NCI-H1092 (cell line): ENCODE results near the gene NTNG1.
A peak's percentile ranks its signal among the peaks of the same experiment; 100 is the strongest.
"Not testable (repeated sequence)": the region's sequence is repeated elsewhere in the genome, so short reads cannot be mapped to it uniquely, and the experiment has no call there.

Source experiments
- DNase-seq: peaks from one replicate; lab custom pipeline; 2025; lab: John Stamatoyannopoulos, UW

Gene NTNG1

GRCh38 chr1:107140703-107141490 lies at the start of gene NTNG1:
NTNG1 (plus strand) TSS chr1:107141039.
- DNase-seq: no peak

DNA sequence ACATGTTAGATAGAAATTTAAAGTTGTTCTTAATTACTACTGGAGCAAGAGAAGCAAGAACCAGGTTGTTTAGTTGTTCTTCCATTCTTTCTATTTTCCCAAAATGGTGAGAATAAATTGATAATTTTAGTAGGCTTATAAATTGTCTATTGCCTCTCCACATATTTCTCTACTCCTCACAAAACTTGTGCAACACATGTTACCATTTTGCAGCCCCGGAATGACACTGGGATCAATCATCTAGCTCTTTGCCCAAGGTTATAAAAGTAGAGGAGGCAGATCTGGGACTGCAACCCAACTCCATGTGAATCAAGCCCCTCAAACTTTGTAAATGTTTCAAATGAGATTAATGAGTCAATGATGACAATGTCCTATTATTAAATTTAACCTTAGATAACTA lies 49.4 kb upstream of the NTNG1 start:
- DNase-seq: no peak

DNA sequence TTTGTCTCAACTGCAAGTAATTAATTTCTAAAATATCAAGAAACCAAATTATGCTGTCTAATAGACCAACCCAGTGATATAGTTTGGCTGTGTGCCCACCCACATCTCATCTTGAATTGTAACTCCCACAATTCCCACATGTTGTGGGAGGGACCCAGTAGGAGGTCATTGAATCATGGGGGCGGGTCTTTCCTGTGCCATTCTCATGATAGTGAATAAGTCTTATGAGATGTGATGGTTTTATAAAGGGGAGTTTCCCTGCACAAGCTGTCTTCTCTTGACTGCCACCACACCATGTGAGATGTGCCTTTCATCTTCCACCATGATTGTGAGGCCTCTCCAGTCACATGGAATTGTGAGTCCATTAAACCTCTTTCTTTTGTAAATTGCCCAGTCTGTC lies 47.4 kb upstream of the NTNG1 start:
- DNase-seq: not testable (repeated sequence)

DNA sequence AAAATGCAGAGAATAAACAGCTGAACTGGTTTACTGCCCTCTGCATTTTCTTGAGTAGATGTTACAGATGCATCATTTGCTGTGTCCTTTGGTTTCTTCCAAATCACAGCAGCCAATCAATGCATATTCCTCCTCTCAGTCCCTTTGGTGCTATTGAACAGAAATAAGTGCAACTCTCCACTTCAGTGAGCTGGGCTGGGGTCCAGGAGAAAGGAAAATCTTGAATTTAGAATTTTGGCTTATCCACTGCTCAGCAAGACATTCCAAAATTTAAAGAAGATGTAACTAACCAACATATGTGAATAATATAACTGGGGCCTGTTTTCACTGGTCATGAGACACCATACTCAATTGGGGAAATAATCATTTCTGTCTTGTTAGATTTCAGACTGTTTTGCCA lies 45.2 kb upstream of the NTNG1 start:
- DNase-seq: no peak

DNA sequence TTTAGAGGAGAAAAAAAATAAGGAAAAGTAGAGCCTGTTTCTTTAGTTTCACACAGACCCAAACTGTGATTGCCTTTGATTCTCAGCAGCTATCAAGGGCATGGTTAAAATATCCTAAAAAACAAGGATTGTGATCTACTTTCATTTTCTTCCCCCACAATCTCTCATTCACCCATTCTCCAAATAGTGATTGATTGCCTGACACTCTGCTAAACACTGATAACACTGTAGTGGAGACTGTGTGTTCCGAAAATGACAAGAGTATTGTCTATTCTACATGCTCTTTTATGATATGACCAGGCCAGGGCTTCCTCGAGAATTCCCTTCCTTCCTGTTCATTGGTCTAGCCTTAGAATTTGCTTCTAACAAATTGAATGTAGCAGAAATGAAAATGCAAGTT lies 44.1 kb upstream of the NTNG1 start:
- no peak for DNase-seq

GRCh38 chr1:107098961-107099360 lies 41.9 kb upstream of the NTNG1 start:
- DNase-seq: no peak

DNA sequence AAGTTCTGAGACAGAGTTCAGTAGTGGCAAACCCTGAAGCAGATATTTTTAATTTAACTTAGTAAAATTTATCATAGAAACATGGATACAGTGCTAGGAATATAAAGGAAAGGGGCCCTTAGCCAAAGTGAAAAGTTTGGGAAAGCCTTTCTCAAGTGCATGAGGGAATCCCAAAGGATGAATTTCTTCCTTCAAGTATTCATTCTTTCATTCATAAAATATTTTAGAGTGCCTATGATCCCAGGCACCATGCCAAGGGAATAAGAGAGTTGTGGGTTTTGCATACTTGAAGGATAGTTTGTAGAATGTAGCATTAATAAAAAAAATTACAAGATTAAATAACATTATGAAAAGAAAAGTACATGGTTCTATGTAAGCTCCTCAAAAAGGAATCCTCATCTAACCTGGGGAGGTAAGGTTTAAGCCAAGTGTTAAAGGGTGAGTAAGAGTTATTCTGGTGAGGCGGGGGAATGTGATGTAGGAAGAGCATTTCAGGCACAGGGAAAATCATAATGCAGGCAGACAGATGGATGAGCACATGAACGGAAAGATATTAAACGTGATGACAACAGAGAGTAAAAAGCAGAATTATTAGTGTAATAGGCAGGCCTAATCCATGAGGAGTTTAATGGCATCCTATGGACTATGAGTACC lies 40.4 kb upstream of the NTNG1 start:
- no peak for DNase-seq

DNA sequence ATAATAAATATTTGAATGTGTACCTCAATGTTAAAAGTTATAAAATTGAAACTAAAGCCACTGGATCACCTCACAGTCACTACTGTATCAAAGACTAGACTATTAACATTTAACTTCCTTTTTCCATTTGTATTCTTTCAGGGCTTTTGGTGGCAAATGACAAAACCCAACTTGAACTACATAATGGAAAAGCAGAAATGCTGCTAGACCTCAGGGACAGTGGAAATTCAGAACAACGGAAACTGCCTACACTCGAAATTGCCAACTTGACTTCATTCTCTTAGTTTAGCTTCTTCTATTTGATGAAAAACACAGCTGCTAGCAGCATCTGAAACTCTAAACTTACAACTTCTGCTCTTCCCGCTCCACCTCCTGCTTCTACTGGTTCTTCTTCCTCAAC lies 34.9 kb upstream of the NTNG1 start:
- no peak for DNase-seq

- no peak for DNase-seq
Observed at GRCh38 chr1:107110326-107110725, 30.5 kb upstream of the NTNG1 start.

DNA sequence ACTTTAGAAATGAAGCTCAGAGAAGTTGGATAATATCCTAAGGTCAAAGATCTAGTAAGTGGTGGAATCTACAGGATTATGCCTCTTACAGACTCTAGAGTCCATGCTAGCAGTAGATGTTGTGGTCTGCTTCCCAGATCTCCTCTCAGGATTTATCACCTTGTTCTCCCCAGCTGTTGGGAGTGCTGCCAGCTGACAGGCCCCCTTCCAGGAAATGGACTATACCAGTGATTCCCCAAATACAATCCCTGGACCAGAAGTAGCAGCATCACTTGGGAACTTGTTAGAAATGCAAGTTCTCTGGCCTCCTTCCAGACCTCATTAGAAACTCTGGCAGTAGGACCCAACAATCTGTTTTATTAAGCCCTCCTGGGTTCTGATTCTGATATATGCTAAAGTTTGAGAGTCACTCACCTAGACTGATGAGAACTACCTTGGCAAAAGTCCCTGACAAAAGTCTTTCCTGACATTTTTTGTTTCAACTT lies 24.5 kb upstream of the NTNG1 start:
- DNase-seq: no peak

DNA sequence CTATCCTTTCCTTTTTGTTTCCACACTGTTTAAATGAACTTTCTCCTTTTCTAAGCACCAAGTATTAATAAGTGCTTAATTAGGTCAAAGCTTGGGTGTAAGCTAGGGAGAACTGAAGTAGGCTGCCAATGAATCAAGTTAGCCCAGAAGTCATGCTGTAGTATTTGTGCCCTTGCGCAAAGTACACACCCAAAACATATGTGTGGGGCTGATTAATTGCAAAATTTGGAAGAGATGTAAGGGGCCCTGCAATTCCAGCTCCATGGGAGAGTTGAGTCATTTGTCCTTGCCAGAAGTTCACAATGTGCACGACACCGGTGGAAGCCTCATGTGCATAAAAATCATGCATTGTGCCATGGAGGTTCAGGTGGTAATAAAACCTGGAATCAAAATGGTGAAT lies 18.6 kb upstream of the NTNG1 start:
- DNase-seq: no peak

DNA sequence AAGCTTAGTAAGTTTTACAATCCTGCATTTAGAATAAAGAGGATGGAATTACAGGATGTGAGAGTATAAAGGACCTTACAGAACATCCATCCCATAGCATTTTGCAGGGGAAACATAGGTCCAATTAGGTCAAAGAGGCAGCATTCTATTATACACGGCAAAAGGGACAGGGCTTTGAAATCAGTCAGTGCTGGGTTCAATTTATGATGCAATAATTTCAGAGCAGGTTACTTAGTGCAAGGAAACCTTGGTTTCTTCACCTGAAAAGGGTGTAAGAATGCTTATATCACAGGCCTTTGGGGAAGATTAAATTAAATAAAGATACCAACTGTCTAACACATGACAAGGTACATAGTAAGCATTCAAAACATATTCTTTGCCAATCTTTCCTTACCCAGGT lies 17.1 kb upstream of the NTNG1 start:
- no peak for DNase-seq

DNA sequence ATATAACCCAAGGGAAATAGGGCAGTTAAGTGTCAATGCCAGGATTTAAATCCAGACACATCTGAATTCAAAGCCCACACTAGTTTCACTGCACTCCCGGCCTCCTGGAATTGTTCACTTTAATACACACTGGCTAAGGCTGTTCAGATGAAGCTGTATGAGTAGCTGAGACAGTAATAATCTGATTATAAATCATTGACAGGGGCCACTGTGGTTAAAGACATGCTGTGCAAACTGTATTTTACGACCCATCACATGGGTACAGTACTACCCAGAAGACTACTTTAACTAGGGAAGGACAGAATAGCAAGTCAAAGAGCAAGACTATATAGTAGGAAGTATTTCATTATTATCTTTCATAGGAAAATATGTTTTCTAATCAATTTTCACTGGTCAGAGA lies 16.1 kb upstream of the NTNG1 start:
- DNase-seq: no peak

GRCh38 chr1:107132195-107132594 lies 8.6 kb upstream of the NTNG1 start:
- no peak for DNase-seq

DNA sequence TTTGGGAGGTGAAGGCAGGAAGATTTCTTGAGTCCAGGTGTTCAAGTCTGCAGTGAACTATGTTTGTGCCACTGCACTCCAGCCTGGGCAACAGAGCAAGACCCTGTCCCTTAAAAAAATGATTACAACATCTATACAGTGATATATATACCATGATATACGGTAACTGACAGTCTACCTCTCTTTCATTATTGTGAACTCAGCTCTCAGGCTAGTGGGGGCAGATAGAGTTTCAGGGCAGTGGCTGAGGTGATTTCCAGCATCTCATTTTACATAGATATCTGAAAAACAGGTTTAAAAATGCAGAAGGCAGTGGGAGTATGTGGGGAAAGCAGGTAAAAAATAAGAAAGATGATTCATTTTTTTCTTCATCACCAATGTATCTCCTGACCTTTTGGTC lies 8.1 kb upstream of the NTNG1 start:
- no peak for DNase-seq

GRCh38 chr1:107135463-107135862 lies 5.4 kb upstream of the NTNG1 start:
- DNase-seq: no peak

DNA sequence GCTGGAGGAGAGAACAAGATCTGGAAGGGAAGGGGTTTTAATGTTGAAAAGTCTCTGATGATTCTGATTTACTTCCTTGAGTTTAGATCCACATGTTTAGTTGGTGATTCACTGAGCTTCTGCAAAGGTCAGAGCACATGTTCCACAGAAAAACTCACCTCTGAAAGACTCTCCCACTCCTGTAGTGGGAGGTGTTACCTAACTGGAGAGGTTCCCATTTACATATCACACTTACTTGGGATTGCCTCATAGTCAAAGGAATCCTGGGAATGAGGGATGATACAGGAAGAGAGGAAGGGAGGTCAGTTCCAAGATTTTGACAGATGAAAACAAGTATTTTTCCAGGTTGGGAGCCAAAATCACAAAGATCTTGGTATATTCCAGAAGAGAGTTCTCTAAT lies 2.7 kb upstream of the NTNG1 start:
- DNase-seq: no peak

DNA sequence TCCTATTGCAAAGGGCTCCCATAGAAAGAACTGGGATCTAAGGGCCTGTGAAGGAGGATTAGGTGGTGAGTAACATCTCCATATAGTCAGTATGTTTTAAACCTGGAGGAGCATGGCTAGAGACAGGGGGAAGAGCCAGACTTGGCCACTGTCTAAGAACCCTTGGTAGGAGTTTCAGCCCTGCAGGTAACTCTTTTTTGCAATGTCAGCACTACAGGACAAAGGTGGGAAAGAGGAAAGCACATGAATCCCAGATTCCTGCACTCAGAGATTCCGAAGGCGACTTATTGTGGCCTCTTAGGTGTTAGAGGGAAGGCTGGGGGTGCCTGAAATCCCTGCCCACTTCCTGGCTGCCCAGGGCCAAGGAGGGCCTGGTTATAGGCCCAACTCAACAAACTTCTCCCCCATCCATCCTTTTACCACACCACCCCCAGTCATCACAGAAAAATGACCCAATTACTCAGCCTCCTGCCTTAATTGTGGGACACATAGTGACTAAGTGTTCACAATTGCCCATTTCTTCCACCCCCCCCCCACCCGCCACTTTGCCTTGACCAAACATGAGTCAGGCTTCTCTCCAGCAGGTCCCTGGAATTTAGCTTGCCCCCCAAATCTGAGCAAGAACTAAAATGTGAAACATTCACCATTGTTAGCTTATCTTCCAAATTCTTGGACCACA lies 1.9 kb upstream of the NTNG1 start:
- no peak for DNase-seq

- no peak for DNase-seq
Observed at GRCh38 chr1:107139833-107140702, 771 bp upstream of the NTNG1 start.

- DNase-seq: no peak
Observed at GRCh38 chr1:107141491-107142126, 770 bp downstream of the NTNG1 start.

GRCh38 chr1:107142140-107142542 lies 1.3 kb downstream of the NTNG1 start:
- DNase-seq: peak; percentile 50

GRCh38 chr1:107142666-107143065 lies 1.8 kb downstream of the NTNG1 start:
- no peak for DNase-seq
